Kidney tubule cell (primary cell): ENCODE measurements around the gene JDP2.
"Not testable (repeated sequence)": the region's sequence is repeated elsewhere in the genome, so short reads cannot be mapped to it uniquely, and the experiment has no call there.

Source experiments
- DNase-seq: peaks from one replicate; pipeline ENCODE4 v3.0.0-alpha.2; 2018; ENCODE audit warnings: low spot score

Gene JDP2

GRCh38 chr14:75427482-75428229, at the start of gene JDP2:
JDP2 (plus strand) TSS chr14:75428022; CDS start chr14:75437921, 9,899 bp downstream.
- DNase-seq: peak; percentile 75

GRCh38 chr14:75379246-75379929, 48.4 kb upstream of the JDP2 start:
- DNase-seq: no peak

GRCh38 chr14:75379930-75380270, 47.9 kb upstream of the JDP2 start:
- no peak for DNase-seq

GRCh38 chr14:75380656-75381055, 47.2 kb upstream of the JDP2 start:
- no peak for DNase-seq

- no peak for DNase-seq
Observed at GRCh38 chr14:75381642-75382041, 46.2 kb upstream of the JDP2 start.

- DNase-seq: not testable (repeated sequence)
Observed at GRCh38 chr14:75383219-75383618, 44.6 kb upstream of the JDP2 start.

- DNase-seq: no peak
Observed at GRCh38 chr14:75383721-75384120, 44.1 kb upstream of the JDP2 start.

GRCh38 chr14:75389679-75390078, 38.1 kb upstream of the JDP2 start:
- DNase-seq: peak; percentile 9

- no peak for DNase-seq
Observed at GRCh38 chr14:75390183-75390582, 37.6 kb upstream of the JDP2 start.

- DNase-seq: no peak
Observed at GRCh38 chr14:75391953-75392352, 35.9 kb upstream of the JDP2 start.

GRCh38 chr14:75392686-75393641, 34.9 kb upstream of the JDP2 start:
- no peak for DNase-seq

- DNase-seq: no peak
Observed at GRCh38 chr14:75393794-75394193, 34.0 kb upstream of the JDP2 start.

- no peak for DNase-seq
Observed at GRCh38 chr14:75395862-75396261, 32.0 kb upstream of the JDP2 start.

GRCh38 chr14:75399321-75399720, 28.5 kb upstream of the JDP2 start:
- DNase-seq: no peak

GRCh38 chr14:75399843-75400775, 27.7 kb upstream of the JDP2 start:
- DNase-seq: peak; percentile 95

- no peak for DNase-seq
Observed at GRCh38 chr14:75401361-75401760, 26.5 kb upstream of the JDP2 start.

GRCh38 chr14:75402867-75403413, 24.9 kb upstream of the JDP2 start:
- DNase-seq: no peak

- no peak for DNase-seq
Observed at GRCh38 chr14:75404847-75405246, 23.0 kb upstream of the JDP2 start.

- DNase-seq: no peak
Observed at GRCh38 chr14:75406102-75406501, 21.7 kb upstream of the JDP2 start.

- DNase-seq: no peak
Observed at GRCh38 chr14:75406856-75407255, 21.0 kb upstream of the JDP2 start.
